Prostate gland (tissue), 2 donors: ENCODE results near the gene RUNDC3A.

Experiments used
- POLR2A ChIP-seq: fragments of 450-650 bp; IDR thresholded peaks from one replicate; pipeline ENCODE4 v1.6.1; 2016; ENCODE audit warnings: antibody characterized with exemption, mild to moderate bottlenecking
- POLR2AphosphoS5 ChIP-seq: sonication (generic); formaldehyde crosslinking; IDR thresholded peaks from one replicate; pipeline ENCODE4 v1.6.1; 2017; ENCODE audit warnings: antibody characterized with exemption
- TF ChIP-seq, protein P1 (sequence below), 4 experiments: fragments of 200-600 bp in 2 of 4; fragments of 450-650 bp in 2 of 4; sonication (generic) in 2 of 4; IDR thresholded peaks; 1 replicate in 3 of 4; 2 replicates in 1 of 4; pipeline ENCODE4 v1.5.1; 2016 to 2019; ENCODE audit warnings: antibody characterized with exemption in 4 of 4, mild to moderate bottlenecking in 2 of 4, moderate library complexity in 2 of 4

DNA sequence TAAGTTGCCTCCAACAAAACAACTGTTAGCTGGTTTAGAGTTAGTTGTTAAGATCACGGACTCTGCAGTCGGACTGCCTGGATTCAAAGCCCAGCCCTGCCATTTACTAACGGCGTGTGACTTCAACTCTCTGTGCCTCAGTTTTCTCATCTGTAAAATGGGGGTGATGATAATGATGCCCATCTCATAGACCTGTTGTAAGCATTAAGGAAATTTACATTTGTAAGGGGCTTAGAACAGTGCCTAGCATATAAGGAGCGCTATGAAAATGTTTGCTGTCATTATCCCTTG lies 41.3 kb upstream of the RUNDC3A start:
- TF ChIP-seq, protein P1, sequence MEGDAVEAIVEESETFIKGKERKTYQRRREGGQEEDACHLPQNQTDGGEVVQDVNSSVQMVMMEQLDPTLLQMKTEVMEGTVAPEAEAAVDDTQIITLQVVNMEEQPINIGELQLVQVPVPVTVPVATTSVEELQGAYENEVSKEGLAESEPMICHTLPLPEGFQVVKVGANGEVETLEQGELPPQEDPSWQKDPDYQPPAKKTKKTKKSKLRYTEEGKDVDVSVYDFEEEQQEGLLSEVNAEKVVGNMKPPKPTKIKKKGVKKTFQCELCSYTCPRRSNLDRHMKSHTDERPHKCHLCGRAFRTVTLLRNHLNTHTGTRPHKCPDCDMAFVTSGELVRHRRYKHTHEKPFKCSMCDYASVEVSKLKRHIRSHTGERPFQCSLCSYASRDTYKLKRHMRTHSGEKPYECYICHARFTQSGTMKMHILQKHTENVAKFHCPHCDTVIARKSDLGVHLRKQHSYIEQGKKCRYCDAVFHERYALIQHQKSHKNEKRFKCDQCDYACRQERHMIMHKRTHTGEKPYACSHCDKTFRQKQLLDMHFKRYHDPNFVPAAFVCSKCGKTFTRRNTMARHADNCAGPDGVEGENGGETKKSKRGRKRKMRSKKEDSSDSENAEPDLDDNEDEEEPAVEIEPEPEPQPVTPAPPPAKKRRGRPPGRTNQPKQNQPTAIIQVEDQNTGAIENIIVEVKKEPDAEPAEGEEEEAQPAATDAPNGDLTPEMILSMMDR (IDR thresholded peaks at IDR 0.05): no peak
- no peak for TF ChIP-seq POLR2A
- TF ChIP-seq POLR2AphosphoS5: no peak
